ENCODE measurements around the gene IGSF9B. TPM values are rescaled to one million over a fixed set of nuclear protein-coding genes. Genes with fewer than 3 reads are reported as not detected.

IGSF9B gene
- total RNA-seq, 4 donors from 2014 or later = 5.2 to 14.5 (median 8.0) TPM

DNA sequence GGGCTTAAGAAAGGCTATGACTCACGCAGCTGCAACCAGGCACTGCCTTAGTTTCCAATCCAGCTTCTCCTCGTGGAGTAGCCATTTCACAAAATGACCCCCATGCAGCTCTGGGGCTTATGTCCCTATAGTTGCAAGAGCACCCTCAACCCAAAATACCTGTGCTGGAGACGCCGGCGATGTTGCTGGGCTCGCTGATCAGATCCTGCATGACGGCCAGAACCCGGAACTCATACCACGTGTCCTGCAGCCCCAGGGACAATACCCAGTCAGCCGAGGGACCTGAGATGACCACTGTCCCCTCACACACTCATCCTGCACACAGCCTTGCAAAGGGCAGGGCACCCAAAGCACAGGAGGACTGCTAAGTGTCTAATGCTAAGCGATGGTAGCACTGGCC lies 32.1 kb downstream of the IGSF9B start:
- WGBS, 2 donors = 95% methylated on average over 11 of the region's 11 CpGs
- intact Hi-C loops (cut with DNase I; ENCODE audit: low total_unique reads) = loop anchor here (10.0 kb wide), 1 partner anchor 220 kb away; no protein-coding TSS in a partner anchor
- no peak for DNase-seq (ENCODE audit: low spot score in 2 of 2)
- H3K4me3 ChIP-seq (ENCODE audit: low read depth, poor library complexity, severe bottlenecking) = no peak overlapping the region
- TF ChIP-seq POLR2A (IDR thresholded peaks at IDR 0.05) = no peak
- TF ChIP-seq, protein P1, sequence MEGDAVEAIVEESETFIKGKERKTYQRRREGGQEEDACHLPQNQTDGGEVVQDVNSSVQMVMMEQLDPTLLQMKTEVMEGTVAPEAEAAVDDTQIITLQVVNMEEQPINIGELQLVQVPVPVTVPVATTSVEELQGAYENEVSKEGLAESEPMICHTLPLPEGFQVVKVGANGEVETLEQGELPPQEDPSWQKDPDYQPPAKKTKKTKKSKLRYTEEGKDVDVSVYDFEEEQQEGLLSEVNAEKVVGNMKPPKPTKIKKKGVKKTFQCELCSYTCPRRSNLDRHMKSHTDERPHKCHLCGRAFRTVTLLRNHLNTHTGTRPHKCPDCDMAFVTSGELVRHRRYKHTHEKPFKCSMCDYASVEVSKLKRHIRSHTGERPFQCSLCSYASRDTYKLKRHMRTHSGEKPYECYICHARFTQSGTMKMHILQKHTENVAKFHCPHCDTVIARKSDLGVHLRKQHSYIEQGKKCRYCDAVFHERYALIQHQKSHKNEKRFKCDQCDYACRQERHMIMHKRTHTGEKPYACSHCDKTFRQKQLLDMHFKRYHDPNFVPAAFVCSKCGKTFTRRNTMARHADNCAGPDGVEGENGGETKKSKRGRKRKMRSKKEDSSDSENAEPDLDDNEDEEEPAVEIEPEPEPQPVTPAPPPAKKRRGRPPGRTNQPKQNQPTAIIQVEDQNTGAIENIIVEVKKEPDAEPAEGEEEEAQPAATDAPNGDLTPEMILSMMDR (IDR thresholded peaks at IDR 0.05) = no peak

- intact Hi-C loops (cut with DNase I; ENCODE audit: low total_unique reads) = loop anchor here (10.0 kb wide), 1 partner anchor 223 kb away; no protein-coding TSS in a partner anchor
- DNase-seq (ENCODE audit: low spot score in 2 of 2) = no peak
- TF ChIP-seq POLR2A (IDR thresholded peaks at IDR 0.05) = no peak
- TF ChIP-seq, protein P1 (IDR thresholded peaks at IDR 0.05) = no peak
- 95 to 96% methylated on average over 23 of the region's 23 CpGs for WGBS, 2 donors
- H3K4me3 ChIP-seq (ENCODE audit: low read depth, poor library complexity, severe bottlenecking) = no peak overlapping the region
Measured at GRCh38 chr11:133922078-133922870, 34.5 kb downstream of the IGSF9B start.

DNA sequence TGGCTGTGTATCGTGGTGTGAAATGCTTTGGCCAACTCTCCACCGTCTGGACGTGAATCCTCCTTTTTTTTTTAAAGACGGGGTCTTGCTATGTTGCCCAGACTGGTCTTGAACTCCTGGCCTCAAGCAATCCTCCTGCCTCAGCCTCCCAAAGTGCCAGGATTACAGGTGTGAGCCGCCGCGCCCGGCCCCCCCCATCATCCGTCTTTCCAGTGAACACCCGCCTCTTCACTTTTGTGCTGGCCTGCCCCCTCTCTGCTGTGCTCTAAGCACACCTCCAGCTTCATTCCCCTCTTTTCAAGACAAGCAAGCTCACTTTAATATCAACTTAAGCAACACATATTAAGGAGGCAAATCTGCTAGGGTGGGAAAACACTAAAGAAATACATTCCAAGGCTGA lies 35.3 kb downstream of the IGSF9B start:
- intact Hi-C loops (cut with DNase I; ENCODE audit: low total_unique reads) = loop anchor here (10.0 kb wide), 1 partner anchor 223 kb away; no protein-coding TSS in a partner anchor
- no peak for DNase-seq (ENCODE audit: low spot score in 2 of 2)
- no peak overlapping the region for H3K4me3 ChIP-seq (ENCODE audit: low read depth, poor library complexity, severe bottlenecking)
- WGBS, 2 donors = 90 to 94% methylated on average over 10 of the region's 10 CpGs
- TF ChIP-seq POLR2A (IDR thresholded peaks at IDR 0.05) = no peak
- TF ChIP-seq, protein P1 (IDR thresholded peaks at IDR 0.05) = no peak

DNA sequence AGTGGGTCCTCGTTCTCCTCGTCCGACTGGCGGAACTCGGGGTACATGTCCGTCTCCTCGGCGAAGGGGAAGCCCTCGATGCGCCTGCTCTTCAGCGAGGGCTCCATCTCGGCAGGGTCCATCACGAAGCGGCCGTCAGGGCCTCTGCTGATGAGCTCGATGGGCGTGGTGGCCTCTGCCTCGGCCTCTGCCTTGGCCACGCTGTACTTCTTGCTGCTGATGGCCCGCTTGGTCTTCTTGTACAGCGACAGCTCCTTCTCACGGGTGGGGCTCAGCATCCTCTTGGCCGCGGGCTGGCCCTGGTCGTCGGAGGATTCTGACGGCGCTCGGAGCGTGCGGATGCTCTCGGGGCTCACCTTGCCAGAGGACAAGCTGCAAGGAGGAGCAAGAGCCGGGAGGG lies 35.7 kb downstream of the IGSF9B start:
- intact Hi-C loops (cut with DNase I; ENCODE audit: low total_unique reads) = loop anchor here (10.0 kb wide), 1 partner anchor 224 kb away; no protein-coding TSS in a partner anchor
- 91 to 98% methylated on average over 31 to 33 of the region's 33 CpGs for WGBS, 2 donors
- no peak for DNase-seq (ENCODE audit: low spot score in 2 of 2)
- TF ChIP-seq, protein P1 (IDR thresholded peaks at IDR 0.05) = no peak
- TF ChIP-seq POLR2A (IDR thresholded peaks at IDR 0.05) = no peak
- H3K4me3 ChIP-seq (ENCODE audit: low read depth, poor library complexity, severe bottlenecking) = no peak overlapping the region

DNA sequence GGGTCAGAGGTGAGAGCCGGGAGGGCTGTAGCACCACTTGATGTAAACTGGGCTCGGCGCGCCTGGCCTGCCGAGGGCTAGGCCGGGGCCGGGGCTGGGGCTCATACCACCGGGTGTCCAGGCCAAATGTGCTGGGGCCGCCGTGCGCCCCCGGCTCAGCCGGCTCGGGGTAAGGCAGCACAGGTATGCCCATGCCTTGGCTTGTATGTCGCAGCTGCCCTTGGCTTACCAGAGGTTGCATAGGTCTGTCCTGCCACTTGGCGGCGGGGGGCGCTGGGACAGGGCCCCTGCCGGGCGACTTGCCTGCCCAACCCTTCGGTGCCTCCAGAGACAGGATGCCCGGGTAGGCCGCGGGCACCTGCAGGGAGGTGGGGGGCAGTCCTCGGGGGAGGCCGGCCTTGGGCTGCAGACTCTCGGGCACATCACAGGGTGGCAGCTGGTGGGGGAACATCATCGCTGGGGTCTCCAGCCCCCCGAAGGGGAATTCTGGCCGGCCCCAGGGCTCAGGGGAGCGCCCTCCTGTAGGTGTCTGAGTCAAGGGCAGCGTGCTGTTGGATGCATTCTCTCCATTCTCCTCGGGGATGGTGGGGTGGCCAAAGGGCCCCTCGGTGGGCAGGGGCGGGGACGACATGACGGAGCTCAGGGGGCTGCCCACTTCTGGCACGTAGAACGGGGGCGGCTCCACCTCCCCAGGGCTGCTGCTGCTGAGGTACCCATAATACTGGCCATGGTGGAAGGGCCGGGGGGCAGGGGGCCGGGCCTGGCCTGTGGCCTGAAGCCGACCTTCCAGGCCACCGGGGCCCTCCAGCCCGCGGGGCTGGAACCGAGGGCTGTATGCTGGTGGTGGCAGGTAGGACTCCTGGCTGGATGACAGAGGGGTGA lies 36.4 kb downstream of the IGSF9B start:
- DNase-seq (ENCODE audit: low spot score in 2 of 2) = no peak
- H3K4me3 ChIP-seq (ENCODE audit: low read depth, poor library complexity, severe bottlenecking) = no peak overlapping the region
- no peak for TF ChIP-seq POLR2A (IDR thresholded peaks at IDR 0.05)
- TF ChIP-seq, protein P1 (IDR thresholded peaks at IDR 0.05) = no peak
- WGBS, 2 donors = 90 to 92% methylated on average over 34 to 41 of the region's 47 CpGs
- intact Hi-C loops (cut with DNase I; ENCODE audit: low total_unique reads) = loop anchor here (10.0 kb wide), 1 partner anchor 224 kb away; no protein-coding TSS in a partner anchor

Measured in lower leg skin (tissue), 4 donors.